Spleen (tissue), 7 donors: ENCODE results near the gene CNDP1.

ENCODE experiments used
- POLR2AphosphoS5 ChIP-seq, 3 donors: sonication (generic); formaldehyde crosslinking; IDR thresholded peaks; one replicate each; pipeline ENCODE4 v1.5.1; 2017; ENCODE audit warnings: antibody characterized with exemption in 3 of 3
- TF ChIP-seq, protein P1 (sequence below), 11 experiments: fragments of 200-600 bp in 7 of 11; fragments of 450-650 bp in 4 of 11; sonication (generic) in 4 of 11; IDR thresholded peaks in 8 of 11; conservative IDR thresholded peaks in 3 of 11; 1 replicate in 7 of 11; 2 replicates in 4 of 11; pipeline versions ENCODE4 v1.4.0 to v1.8.0; 2016 to 2021; ENCODE audit warnings: antibody characterized with exemption in 11 of 11, inconsistent platforms in 4 of 11, mild to moderate bottlenecking in 1 of 11
- donor health status: DM: no; HTN: no; CAD: no; lungs with moderate emphysema.
- donor health status: DM: no; HTN: no; CAD: no.
- donor health status: DM: no; HTN: no; CAD: no.

DNA sequence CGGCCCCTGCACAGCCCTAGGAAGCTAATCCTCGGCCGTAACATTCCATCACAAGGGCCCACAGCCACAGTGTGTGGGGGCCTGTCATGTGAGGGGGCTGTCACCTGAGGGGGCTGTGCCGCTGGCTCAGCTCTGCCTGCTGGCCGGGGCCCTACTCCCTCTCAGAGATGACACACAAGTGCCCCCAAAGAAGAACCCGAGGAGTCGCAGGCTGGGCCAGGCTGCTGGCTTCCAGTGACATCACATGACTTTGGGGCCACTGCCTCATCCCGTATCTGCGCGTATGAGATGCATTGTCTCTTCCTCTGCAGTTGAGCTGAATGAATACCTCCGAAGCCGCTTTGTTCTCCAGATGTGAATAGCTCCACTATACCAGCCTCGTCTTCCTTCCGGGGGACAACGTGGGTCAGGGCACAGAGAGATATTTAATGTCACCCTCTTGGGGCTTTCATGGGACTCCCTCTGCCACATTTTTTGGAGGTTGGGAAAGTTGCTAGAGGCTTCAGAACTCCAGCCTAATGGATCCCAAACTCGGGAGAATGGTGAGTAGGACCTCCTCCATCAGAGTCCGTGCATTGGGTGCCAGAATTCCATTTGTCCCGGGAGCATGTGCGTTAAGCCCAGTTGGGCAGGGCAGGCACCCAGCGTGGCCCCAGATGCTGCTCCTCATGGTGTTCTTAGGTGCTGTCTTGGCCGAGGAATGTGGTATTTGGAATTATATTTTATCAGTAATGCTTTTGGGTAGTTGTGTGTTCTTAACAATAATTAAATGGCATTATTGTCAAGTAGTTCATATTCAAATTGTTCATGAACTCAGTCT lies at the start of gene CNDP1:
- TF ChIP-seq POLR2AphosphoS5 (IDR thresholded peaks at IDR 0.05): no peak
- TF ChIP-seq, protein P1, sequence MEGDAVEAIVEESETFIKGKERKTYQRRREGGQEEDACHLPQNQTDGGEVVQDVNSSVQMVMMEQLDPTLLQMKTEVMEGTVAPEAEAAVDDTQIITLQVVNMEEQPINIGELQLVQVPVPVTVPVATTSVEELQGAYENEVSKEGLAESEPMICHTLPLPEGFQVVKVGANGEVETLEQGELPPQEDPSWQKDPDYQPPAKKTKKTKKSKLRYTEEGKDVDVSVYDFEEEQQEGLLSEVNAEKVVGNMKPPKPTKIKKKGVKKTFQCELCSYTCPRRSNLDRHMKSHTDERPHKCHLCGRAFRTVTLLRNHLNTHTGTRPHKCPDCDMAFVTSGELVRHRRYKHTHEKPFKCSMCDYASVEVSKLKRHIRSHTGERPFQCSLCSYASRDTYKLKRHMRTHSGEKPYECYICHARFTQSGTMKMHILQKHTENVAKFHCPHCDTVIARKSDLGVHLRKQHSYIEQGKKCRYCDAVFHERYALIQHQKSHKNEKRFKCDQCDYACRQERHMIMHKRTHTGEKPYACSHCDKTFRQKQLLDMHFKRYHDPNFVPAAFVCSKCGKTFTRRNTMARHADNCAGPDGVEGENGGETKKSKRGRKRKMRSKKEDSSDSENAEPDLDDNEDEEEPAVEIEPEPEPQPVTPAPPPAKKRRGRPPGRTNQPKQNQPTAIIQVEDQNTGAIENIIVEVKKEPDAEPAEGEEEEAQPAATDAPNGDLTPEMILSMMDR (IDR thresholded peaks at IDR 0.05 in 8 of 11, conservative IDR thresholded peaks at IDR 0.05 in 3 of 11): no peak
